ENCODE data around the gene CTRB2.
A peak's percentile ranks its signal among the peaks of the same experiment; 100 is the strongest.
"Not testable (repeated sequence)": the region's sequence is repeated elsewhere in the genome, so short reads cannot be mapped to it uniquely, and the experiment has no call there.

Gene CTRB2

GRCh38 chr16:75206749-75207451 lies at the start of gene CTRB2:
CTRB2 (minus strand) TSS chr16:75207161; CDS start chr16:75207141, 20 bp downstream.
- DNase-seq: no peak

- DNase-seq: no peak
Measured at GRCh38 chr16:75256059-75256571, 49.2 kb upstream of the CTRB2 start.

GRCh38 chr16:75254359-75254837 lies 47.4 kb upstream of the CTRB2 start:
- no peak for DNase-seq

GRCh38 chr16:75252946-75253911 lies 46.3 kb upstream of the CTRB2 start:
- no peak for DNase-seq

GRCh38 chr16:75252049-75252864 lies 45.3 kb upstream of the CTRB2 start:
- DNase-seq: no peak

- DNase-seq: peak; percentile 63
Measured at GRCh38 chr16:75251280-75252048, 44.5 kb upstream of the CTRB2 start, which contains the start of gene BCAR1. BCAR1 (minus strand) TSS chr16:75251624; CDS start chr16:75251482, 142 bp downstream.

- DNase-seq: no peak
Measured at GRCh38 chr16:75250809-75251279, 43.9 kb upstream of the CTRB2 start.

- DNase-seq: no peak
Measured at GRCh38 chr16:75250089-75250808, 43.3 kb upstream of the CTRB2 start.

GRCh38 chr16:75249441-75249840 lies 42.5 kb upstream of the CTRB2 start:
- DNase-seq: no peak

GRCh38 chr16:75248536-75249380 lies 41.8 kb upstream of the CTRB2 start:
- DNase-seq: no peak

GRCh38 chr16:75248142-75248535 lies 41.2 kb upstream of the CTRB2 start:
- DNase-seq: no peak

- DNase-seq: no peak
Measured at GRCh38 chr16:75247249-75247648, 40.3 kb upstream of the CTRB2 start.

- DNase-seq: no peak
Measured at GRCh38 chr16:75246504-75247205, 39.7 kb upstream of the CTRB2 start.

- no peak for DNase-seq
Measured at GRCh38 chr16:75244844-75245758, 38.1 kb upstream of the CTRB2 start.

GRCh38 chr16:75244225-75244809 lies 37.4 kb upstream of the CTRB2 start:
- DNase-seq: no peak

- DNase-seq: no peak
Measured at GRCh38 chr16:75243667-75244224, 36.8 kb upstream of the CTRB2 start.

GRCh38 chr16:75242436-75243078 lies 35.6 kb upstream of the CTRB2 start:
- DNase-seq: not testable (repeated sequence)

All from DMS79 treated with DMSO at 0.1 percent for 48 hours (cell line).